Osteocyte (in vitro differentiated cells): ENCODE measurements around the gene EFNA5. TPM values are rescaled to one million over a fixed set of nuclear protein-coding genes. Genes with fewer than 3 reads are reported as not detected.

Experiments
- DNase-seq: peaks from one replicate; pipeline ENCODE4 v3.0.0; 2021; ENCODE audit warnings: mixed read lengths; ENCODE audit not compliant: unreplicated experiment; ENCODE audit errors: extremely low spot score
- H3K27ac Mint-ChIP-seq: one replicate; pipeline ENCODE4 v1.8.0; 2021; ENCODE audit warnings: mild to moderate bottlenecking, mixed read lengths; ENCODE audit not compliant: unreplicated experiment
- H3K27me3 Mint-ChIP-seq: one replicate; pipeline ENCODE4 v1.8.0; 2021; ENCODE audit warnings: mixed read lengths; ENCODE audit not compliant: unreplicated experiment
- H3K36me3 Mint-ChIP-seq: one replicate; pipeline ENCODE4 v1.8.0; 2021; ENCODE audit warnings: mixed read lengths; ENCODE audit not compliant: unreplicated experiment
- H3K4me1 Mint-ChIP-seq: one replicate; pipeline ENCODE4 v1.8.0; 2021; ENCODE audit warnings: mixed read lengths; ENCODE audit not compliant: unreplicated experiment
- H3K4me3 Mint-ChIP-seq: one replicate; pipeline ENCODE4 v1.8.0; 2021; ENCODE audit warnings: mild to moderate bottlenecking, moderate library complexity, mixed read lengths; ENCODE audit not compliant: unreplicated experiment
- H3K9me3 Mint-ChIP-seq: one replicate; pipeline ENCODE4 v1.8.0; 2021; ENCODE audit warnings: mixed read lengths; ENCODE audit not compliant: unreplicated experiment
- CTCF ChIP-seq: fragments of 200-600 bp; sonication (generic); IDR thresholded peaks from 2 replicates; pipeline ENCODE4 v1.5.0; 2021; ENCODE audit warnings: antibody characterized with exemption, mild to moderate bottlenecking, moderate library complexity
- total RNA-seq: library from RNA; stranded (reverse); gene quantifications from 2 replicates; pipeline ENCODE4 v1.2.1, GENCODE V29; 2021

The EFNA5 gene
- total RNA-seq, 1 donor from 2014 or later = 34.2 TPM

- TF ChIP-seq CTCF = no peak
- H3K27ac Mint-ChIP-seq = peak overlapping the region; percentile 86
- peaks cover 2% of the 10 kb centered on the region for H3K27me3 Mint-ChIP-seq
- no peaks in the 10 kb centered on the region for H3K36me3 Mint-ChIP-seq
- H3K9me3 Mint-ChIP-seq = no peaks in the 10 kb centered on the region
- peak overlapping the region; percentile 30 for H3K4me3 Mint-ChIP-seq
- no peak for DNase-seq
- H3K4me1 Mint-ChIP-seq = peaks cover 35% of the 10 kb centered on the region
These were observed 267.3 kb downstream of the EFNA5 start for GRCh38 chr5:107403228-107403953.

- TF ChIP-seq CTCF = no peak
- Mint-ChIP-seq H3K36me3 (peaks cover 3% of the 10 kb centered on the region), H3K4me1 (peaks cover 35% of the 10 kb centered on the region), H3K27me3 (peaks cover 2% of the 10 kb centered on the region), H3K9me3 (no peaks in the 10 kb centered on the region), H3K27ac (peak overlapping the region; percentile 86), H3K4me3 (peak overlapping the region; percentile 30)
- peak; percentile 87 for DNase-seq
These were observed 268.1 kb downstream of the EFNA5 start for GRCh38 chr5:107402434-107403227.

GRCh38 chr5:107401470-107402122 lies 269.1 kb downstream of the EFNA5 start:
- Mint-ChIP-seq H3K27me3 (peaks cover 2% of the 10 kb centered on the region), H3K4me3 (no peak overlapping the region), H3K9me3 (no peaks in the 10 kb centered on the region), H3K27ac (no peak overlapping the region), H3K36me3 (peaks cover 3% of the 10 kb centered on the region), H3K4me1 (peaks cover 36% of the 10 kb centered on the region)
- TF ChIP-seq CTCF = no peak
- DNase-seq = no peak

- peaks cover 3% of the 10 kb centered on the region for H3K36me3 Mint-ChIP-seq
- no peaks in the 10 kb centered on the region for H3K9me3 Mint-ChIP-seq
- H3K4me3 Mint-ChIP-seq = no peak overlapping the region
- no peak for TF ChIP-seq CTCF
- peaks cover 2% of the 10 kb centered on the region for H3K27me3 Mint-ChIP-seq
- H3K4me1 Mint-ChIP-seq = peaks cover 48% of the 10 kb centered on the region
- no peak overlapping the region for H3K27ac Mint-ChIP-seq
- no peak for DNase-seq
These were observed 270.4 kb downstream of the EFNA5 start for GRCh38 chr5:107400328-107400727.

GRCh38 chr5:107398703-107399102 lies 272.0 kb downstream of the EFNA5 start:
- Mint-ChIP-seq H3K36me3 (peaks cover 3% of the 10 kb centered on the region), H3K27me3 (peaks cover 2% of the 10 kb centered on the region)

More at GRCh38 chr5:107398703-107399102, 272.0 kb downstream of the EFNA5 start:
- Mint-ChIP-seq H3K27ac (no peak overlapping the region), H3K4me3 (no peak overlapping the region), H3K4me1 (peaks cover 53% of the 10 kb centered on the region), H3K9me3 (no peaks in the 10 kb centered on the region)
- no peak for TF ChIP-seq CTCF
- no peak for DNase-seq
